WTC11 (cell line): ENCODE results near the gene OTUD7B.

ENCODE experiments used
- ATF2 ChIP-seq: sonication (generic); formaldehyde crosslinking; IDR thresholded peaks from 2 replicates; pipeline ENCODE4 v1.8.1; 2022; ENCODE audit warnings: low read depth, missing genetic modification reagents, borderline replicate concordance
- CREB1 ChIP-seq: sonication (generic); formaldehyde crosslinking; IDR thresholded peaks from 2 replicates; pipeline ENCODE4 v1.8.0; 2023; ENCODE audit warnings: mild to moderate bottlenecking, missing genetic modification reagents
- CREM ChIP-seq: sonication (generic); formaldehyde crosslinking; IDR thresholded peaks from 2 replicates; pipeline ENCODE4 v1.8.1; 2022; ENCODE audit warnings: mild to moderate bottlenecking, missing genetic modification reagents, moderate library complexity
- CTCF ChIP-seq: fragments of 200-600 bp; IDR thresholded peaks from 2 replicates; pipeline ENCODE4 v1.8.0; 2022; ENCODE audit warnings: antibody characterized with exemption
- GABPB1 ChIP-seq: sonication (generic); formaldehyde crosslinking; IDR thresholded peaks from 2 replicates; pipeline ENCODE4 v1.8.1; 2023; ENCODE audit warnings: mild to moderate bottlenecking, missing genetic modification reagents
- IRF2 ChIP-seq: sonication (generic); formaldehyde crosslinking; IDR thresholded peaks from 2 replicates; pipeline ENCODE4 v1.8.0; 2022; ENCODE audit warnings: low read depth, missing genetic modification reagents, borderline replicate concordance
- MAX ChIP-seq: sonication (generic); formaldehyde crosslinking; IDR thresholded peaks from 2 replicates; pipeline ENCODE4 v1.8.0; 2022; ENCODE audit warnings: mild to moderate bottlenecking, missing genetic modification reagents
- NR3C1 ChIP-seq: sonication (generic); formaldehyde crosslinking; conservative IDR thresholded peaks from 2 replicates; pipeline ENCODE4 v1.8.1; 2023; ENCODE audit warnings: low read depth, mild to moderate bottlenecking, missing genetic modification reagents
- RORB ChIP-seq: fragments of 250-450 bp; sonication (Bioruptor Pico); IDR thresholded peaks from 2 replicates; pipeline ENCODE4 v1.9.0; 2021; ENCODE audit warnings: mild to moderate bottlenecking
- USF1 ChIP-seq: sonication (generic); formaldehyde crosslinking; IDR thresholded peaks from 2 replicates; pipeline ENCODE4 v1.8.0; 2022; ENCODE audit warnings: mild to moderate bottlenecking, missing genetic modification reagents
- USF2 ChIP-seq: sonication (generic); formaldehyde crosslinking; IDR thresholded peaks from 2 replicates; pipeline ENCODE4 v1.8.1; 2023; ENCODE audit warnings: mild to moderate bottlenecking, missing genetic modification reagents, moderate library complexity
- ZNF121 ChIP-seq: sonication (generic); formaldehyde crosslinking; IDR thresholded peaks from 2 replicates; pipeline ENCODE4 v1.8.0; 2023; ENCODE audit warnings: missing genetic modification reagents
- ZSCAN18 ChIP-seq: fragments of 250-450 bp; sonication (Bioruptor Pico); IDR thresholded peaks from 2 replicates; pipeline ENCODE4 v2.1.2; 2022; ENCODE audit warnings: mild to moderate bottlenecking, moderate library complexity

- TF ChIP-seq CTCF (no peak), USF1 (CRISPR knock-in tag) (no peak), MAX (CRISPR knock-in tag) (no peak), ATF2 (no peak), NR3C1 (CRISPR knock-in tag) (no peak), GABPB1 (no peak), ZNF121 (no peak), CREB1 (CRISPR knock-in tag) (no peak), RORB (no peak), ZSCAN18 (CRISPR knock-in tag) (no peak), CREM (CRISPR knock-in tag) (no peak), USF2 (no peak), IRF2 (CRISPR knock-in tag) (no peak)
Measured at GRCh38 chr1:150015651-150016131, 5.2 kb upstream of the OTUD7B start.
